ENCODE measurements around the gene MN1.

DNA sequence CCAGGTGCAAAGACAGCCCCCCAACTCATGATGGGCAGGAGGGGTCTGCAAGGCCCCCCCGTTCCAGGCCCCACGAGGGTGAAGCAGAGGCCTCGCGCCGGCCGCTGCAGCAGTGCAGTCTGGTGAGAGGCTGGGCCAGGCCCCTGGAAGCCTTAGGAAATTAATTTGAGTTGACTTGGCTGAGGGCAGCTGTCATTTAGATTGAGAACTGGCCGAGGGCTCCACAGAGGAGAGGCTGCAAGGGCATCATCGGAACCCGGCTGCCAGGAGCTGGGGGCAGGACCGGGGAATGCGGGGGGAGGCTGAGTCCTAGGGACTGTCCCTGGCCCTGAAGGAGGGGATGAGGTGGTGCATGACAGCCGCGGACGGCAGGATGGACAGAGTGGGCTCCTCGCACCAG is 39.9 kb downstream of the MN1 start:
- TF ChIP-seq CTCF (IDR thresholded peaks at IDR 0.05) (no peak), POLR2A (IDR thresholded peaks at IDR 0.05) (no peak), EP300 (IDR thresholded peaks at IDR 0.05) (no peak), POLR2AphosphoS5 (IDR thresholded peaks at IDR 0.05) (no peak)

Measured in sigmoid colon (tissue), 4 donors.